A673 (cell line): ENCODE data around the gene STPG4. TPM values are rescaled to one million over a fixed set of nuclear protein-coding genes. Genes with fewer than 3 reads are reported as not detected.

Source experiments
- BruUV-seq: library from RNA; stranded (reverse); fragments of 400-500 nt; replicated peaks from 2 replicates; lab custom pipeline; 2021; lab: Mats Ljungman, UMichigan
- CTCF ChIA-PET: fragments of 300-600 bp; sonication (Branson Sonifier 250); formaldehyde crosslinking; loops from one replicate; lab custom pipeline; 2022; ENCODE audit warnings: antibody characterized with exemption; lab: Charles Lee
- POLR2A ChIA-PET: fragments of 300-600 bp; sonication (Branson Sonifier 250); formaldehyde crosslinking; loops from one replicate; lab custom pipeline; 2022; ENCODE audit warnings: antibody characterized with exemption; ENCODE audit not compliant: low non-redundant PET; lab: Charles Lee
- DNase-seq: peaks from one replicate; pipeline ENCODE4 v3.0.0-alpha.2; 2015; ENCODE audit warnings: low spot score
- H3K27ac ChIP-seq: fragments of 200-600 bp; sonication (generic); 2 replicates; pipeline ENCODE4 v1.5.1; 2016; ENCODE audit warnings: mixed run types, low read depth, mild to moderate bottlenecking, mixed read lengths, antibody characterized with exemption, low read length; ENCODE audit not compliant: poor library complexity, severe bottlenecking
- H3K27me3 ChIP-seq: fragments of 200-600 bp; sonication (generic); replicated peaks from 2 replicates; pipeline ENCODE4 v1.6.1; 2017; ENCODE audit warnings: mixed run types, low read depth, mild to moderate bottlenecking, mixed read lengths, antibody characterized with exemption, low read length; ENCODE audit not compliant: insufficient read depth, poor library complexity
- H3K36me3 ChIP-seq: fragments of 200-600 bp; sonication (generic); 2 replicates; pipeline ENCODE4 v1.6.1; 2016; ENCODE audit warnings: mixed run types, mild to moderate bottlenecking, mixed read lengths, antibody characterized with exemption, low read length; ENCODE audit not compliant: insufficient read depth, poor library complexity, severe bottlenecking
- H3K4me1 ChIP-seq: fragments of 200-600 bp; sonication (generic); 2 replicates; pipeline ENCODE4 v1.6.1; 2017; ENCODE audit warnings: mixed run types, mild to moderate bottlenecking, mixed read lengths, antibody characterized with exemption, low read length; ENCODE audit not compliant: insufficient read depth, poor library complexity, severe bottlenecking
- H3K4me3 ChIP-seq: fragments of 200-600 bp; sonication (generic); 2 replicates; pipeline ENCODE4 v1.5.1; 2016; ENCODE audit warnings: low read depth, mixed run types, mild to moderate bottlenecking, mixed read lengths, low read length; ENCODE audit not compliant: poor library complexity, severe bottlenecking
- H3K9me3 ChIP-seq: fragments of 200-600 bp; sonication (generic); 2 replicates; pipeline ENCODE4 v1.6.1; 2016; ENCODE audit warnings: mixed run types, low read depth, mild to moderate bottlenecking, mixed read lengths, antibody characterized with exemption, low read length; ENCODE audit not compliant: poor library complexity, severe bottlenecking
- CTCF ChIP-seq: fragments of 300-800, 200-600 bp; sonication (generic); conservative IDR thresholded peaks from 2 replicates; pipeline ENCODE4 v1.5.1; 2017; ENCODE audit warnings: low read depth, mild to moderate bottlenecking, antibody characterized with exemption, low read length, moderate library complexity, mixed read lengths
- EZH2 ChIP-seq: fragments of 200-600 bp; sonication (generic); IDR thresholded peaks from 2 replicates; pipeline ENCODE4 v1.6.1; 2017; ENCODE audit warnings: borderline replicate concordance, low read depth, mild to moderate bottlenecking, mixed read lengths, antibody characterized with exemption, low read length; ENCODE audit not compliant: poor library complexity, severe bottlenecking
- intact Hi-C: fragments of 100-400 bp; cut with micrococcal nuclease; formaldehyde crosslinking; loops from one replicate; pipeline ENCODE4 v1.10.0; 2022; ENCODE audit not compliant: unreplicated experiment
- total RNA-seq: library from RNA; stranded (reverse); gene quantifications from 2 replicates; pipeline ENCODE4 v1.2.3, GENCODE V29; 2021

STPG4 gene
- total RNA-seq, 1 experiment from 2014 or later: 0.75 TPM

GRCh38 chr2:47072018-47072691, 83.0 kb downstream of the STPG4 start:
- Histone ChIP-seq H3K4me3 (no peak overlapping the region), H3K27ac (no peak overlapping the region), H3K4me1 (no peaks in the 10 kb centered on the region), H3K36me3 (no peaks in the 10 kb centered on the region), H3K9me3 (no peaks in the 10 kb centered on the region), H3K27me3 (no peaks in the 10 kb centered on the region)
- TF ChIP-seq EZH2 (no peak), CTCF (no peak)
- ChIA-PET CTCF (no interaction called here), POLR2A (interaction anchor here (0.7 kb wide), 1 partner anchor 29 kb away, joined by 3 read pairs; no protein-coding TSS in a partner anchor)
- intact Hi-C loops: no loop called here
- no TSS peak for BruUV-seq
- no peak for DNase-seq

- no TSS peak for BruUV-seq
- intact Hi-C loops: no loop called here
- Histone ChIP-seq H3K27me3 (no peaks in the 10 kb centered on the region), H3K4me1 (peaks cover 2% of the 10 kb centered on the region), H3K36me3 (no peaks in the 10 kb centered on the region), H3K27ac (no peak overlapping the region), H3K4me3 (no peak overlapping the region), H3K9me3 (no peaks in the 10 kb centered on the region)
- POLR2A ChIA-PET: interaction anchor here (0.7 kb wide), 1 partner anchor 30 kb away, joined by 3 read pairs; no protein-coding TSS in a partner anchor
- CTCF ChIA-PET: interaction anchor here (0.6 kb wide), 1 partner anchor 70 kb away, joined by 5 read pairs; no protein-coding TSS in a partner anchor
- TF ChIP-seq CTCF (no peak), EZH2 (no peak)
- no peak for DNase-seq
Observed at GRCh38 chr2:47070920-47071824, 83.9 kb downstream of the STPG4 start.

- intact Hi-C loops: no loop called here
- no TSS peak for BruUV-seq
- Histone ChIP-seq H3K27ac (no peak overlapping the region), H3K9me3 (no peaks in the 10 kb centered on the region), H3K36me3 (no peaks in the 10 kb centered on the region), H3K27me3 (no peaks in the 10 kb centered on the region), H3K4me1 (peaks cover 8% of the 10 kb centered on the region), H3K4me3 (no peak overlapping the region)
- POLR2A ChIA-PET: no interaction called here
- no peak for DNase-seq
- CTCF ChIA-PET: no interaction called here
- no peak for TF ChIP-seq CTCF
- no peak for TF ChIP-seq EZH2
Observed at GRCh38 chr2:47070155-47070919, 84.8 kb downstream of the STPG4 start.
